GM19240 (cell line): ENCODE data around the gene RBM47.
"Not testable (repeated sequence)": the region's sequence is repeated elsewhere in the genome, so short reads cannot be mapped to it uniquely, and the experiment has no call there.

Experiments
- DNase-seq: peaks from one replicate; pipeline ENCODE4 v3.0.0; 2011; ENCODE audit warnings: low spot score; ENCODE audit not compliant: insufficient read length

Gene RBM47

DNA sequence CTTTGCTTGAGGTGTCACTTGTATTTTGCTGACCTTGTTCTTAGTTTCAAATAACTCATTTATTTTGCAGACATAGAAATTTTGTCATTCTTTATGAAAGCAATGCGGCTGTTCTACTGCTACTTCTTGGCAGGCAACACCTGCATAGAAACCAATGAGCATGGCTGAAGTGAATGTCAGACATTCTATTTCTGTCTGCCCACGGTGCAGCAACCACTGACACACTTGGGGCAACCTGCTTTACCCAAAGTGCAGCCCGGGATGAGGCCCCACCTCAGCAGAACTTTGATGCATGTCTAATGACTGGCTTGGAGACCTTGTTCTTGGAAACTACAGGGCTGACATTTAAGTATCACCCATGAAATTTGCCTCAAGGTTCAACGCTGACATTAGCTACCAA, 93.6 kb downstream of the RBM47 start:
- DNase-seq: no peak

- DNase-seq: no peak
Observed at GRCh38 chr4:40531636-40532023, 98.0 kb downstream of the RBM47 start.

GRCh38 chr4:40530961-40531635, 98.6 kb downstream of the RBM47 start:
- no peak for DNase-seq

DNA sequence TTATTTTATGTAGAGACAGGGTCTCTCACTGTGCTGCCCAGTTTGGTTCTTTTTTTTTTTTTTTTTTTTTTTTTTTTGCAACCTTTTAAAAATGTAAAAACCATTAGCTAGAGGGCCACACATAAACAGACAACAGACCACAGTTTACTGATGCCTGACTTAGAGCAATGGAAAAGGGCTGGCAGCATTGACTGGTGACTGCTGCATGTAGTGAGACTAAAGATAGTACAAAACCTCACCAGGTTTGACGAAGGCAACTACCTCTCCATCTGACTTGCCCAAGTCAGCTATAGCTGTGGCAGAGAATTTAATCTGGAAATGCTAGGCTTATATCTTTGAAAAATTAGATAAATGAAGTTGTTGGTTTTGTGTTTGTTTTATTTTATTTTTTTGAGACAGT, 102.9 kb downstream of the RBM47 start:
- DNase-seq: no peak

DNA sequence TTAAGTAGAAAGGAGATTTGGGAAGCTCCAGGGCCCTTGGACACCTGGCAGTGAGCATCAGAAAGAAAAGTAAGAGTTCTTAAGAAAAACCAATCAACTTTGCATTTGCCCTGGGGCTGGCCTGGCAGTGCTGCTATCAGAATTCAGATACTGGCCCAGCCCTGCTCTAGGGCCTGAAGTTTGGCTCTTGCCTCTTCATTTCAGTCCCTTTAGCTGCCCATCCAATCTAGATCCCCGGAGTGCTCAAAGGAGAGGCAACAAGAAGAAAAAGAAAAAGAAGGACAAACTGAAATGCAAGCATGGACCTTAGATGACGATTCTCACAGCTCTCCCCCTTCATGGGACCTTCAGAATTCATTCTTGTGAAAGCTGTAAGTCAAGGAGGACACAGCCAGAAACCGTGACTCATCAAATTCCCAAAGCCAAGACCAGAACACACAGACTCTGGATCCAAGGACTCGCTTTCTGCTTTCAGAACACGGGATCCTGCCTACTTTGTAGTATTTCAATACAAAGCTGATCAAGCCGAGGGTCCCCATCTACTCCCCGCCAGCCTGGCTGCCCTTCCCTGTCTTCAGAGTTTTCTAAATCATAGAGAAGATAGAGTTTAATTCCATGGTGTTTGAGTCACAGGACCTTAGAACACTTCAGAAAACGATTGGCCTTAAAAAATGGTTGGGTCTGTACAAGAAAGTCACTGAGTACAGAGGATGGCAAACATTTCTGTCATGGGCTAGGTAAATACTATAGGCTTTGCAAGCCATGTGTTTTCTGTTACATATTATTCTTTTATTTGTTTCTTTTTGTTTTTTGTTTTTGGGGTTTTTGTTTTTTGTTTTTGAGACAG, 103.7 kb downstream of the RBM47 start:
- DNase-seq: no peak

- DNase-seq: no peak
Observed at GRCh38 chr4:40524366-40525041, 105.2 kb downstream of the RBM47 start.

DNA sequence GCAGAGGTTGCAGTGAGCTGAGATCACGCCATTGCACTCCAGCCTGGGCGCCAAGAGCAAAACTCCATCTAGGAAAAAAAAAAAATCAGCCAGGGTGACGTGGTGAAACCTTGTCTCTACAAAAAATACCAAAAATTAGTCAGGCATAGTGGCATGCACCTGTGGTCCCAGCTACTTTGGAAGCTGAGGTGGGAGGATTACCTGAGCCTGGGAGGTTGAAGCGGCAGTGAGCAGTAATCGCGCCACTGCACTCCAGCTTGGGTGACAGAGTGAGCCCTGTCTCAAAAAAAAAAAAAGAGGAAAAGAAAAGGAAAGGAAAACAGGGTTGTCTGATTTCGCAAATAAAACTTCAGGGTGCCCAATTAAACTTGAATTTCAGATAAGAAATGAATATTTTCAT, 106.1 kb downstream of the RBM47 start:
- no peak for DNase-seq

DNA sequence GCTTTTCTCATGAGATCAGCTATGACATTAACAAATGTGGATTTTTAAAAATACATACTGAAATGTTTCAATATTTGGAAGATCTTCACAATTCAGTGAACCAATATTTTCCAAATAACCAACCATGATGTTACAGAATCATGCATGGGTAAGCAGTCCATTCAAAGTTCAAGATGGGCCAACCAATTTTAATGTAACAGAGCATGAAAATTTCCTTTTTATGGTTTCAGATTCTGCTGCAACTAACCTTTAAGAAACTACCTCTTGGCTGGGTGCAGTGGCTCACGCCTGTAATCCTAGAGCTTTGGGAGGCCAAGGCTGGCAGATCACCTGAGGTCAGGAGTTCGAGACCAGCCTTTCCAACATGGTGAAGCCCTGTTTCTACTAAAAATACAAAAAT, 107.7 kb downstream of the RBM47 start:
- DNase-seq: no peak

- no peak for DNase-seq
Observed at GRCh38 chr4:40520533-40520932, 109.1 kb downstream of the RBM47 start.

DNA sequence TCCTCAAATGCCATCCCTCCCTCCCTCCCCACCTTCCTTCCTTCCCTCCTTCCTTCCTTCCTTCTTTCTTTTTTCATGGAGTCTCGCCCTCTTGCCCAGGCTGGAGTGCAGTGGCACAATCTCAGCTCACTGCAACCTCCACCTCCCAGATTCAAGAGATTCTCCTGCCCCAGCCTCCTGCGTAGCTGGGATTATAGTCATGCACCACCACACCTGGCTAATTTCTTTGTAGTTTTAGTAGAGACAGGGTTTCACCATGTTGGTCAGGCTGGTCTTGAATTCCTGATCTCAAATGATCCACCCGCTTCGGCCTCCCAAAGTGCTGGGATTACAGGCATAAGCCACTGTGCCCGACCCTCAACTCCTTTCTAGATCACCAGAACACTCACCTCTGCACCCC, 112.6 kb downstream of the RBM47 start:
- DNase-seq: not testable (repeated sequence)

- no peak for DNase-seq
Observed at GRCh38 chr4:40516651-40517050, 113.0 kb downstream of the RBM47 start.

DNA sequence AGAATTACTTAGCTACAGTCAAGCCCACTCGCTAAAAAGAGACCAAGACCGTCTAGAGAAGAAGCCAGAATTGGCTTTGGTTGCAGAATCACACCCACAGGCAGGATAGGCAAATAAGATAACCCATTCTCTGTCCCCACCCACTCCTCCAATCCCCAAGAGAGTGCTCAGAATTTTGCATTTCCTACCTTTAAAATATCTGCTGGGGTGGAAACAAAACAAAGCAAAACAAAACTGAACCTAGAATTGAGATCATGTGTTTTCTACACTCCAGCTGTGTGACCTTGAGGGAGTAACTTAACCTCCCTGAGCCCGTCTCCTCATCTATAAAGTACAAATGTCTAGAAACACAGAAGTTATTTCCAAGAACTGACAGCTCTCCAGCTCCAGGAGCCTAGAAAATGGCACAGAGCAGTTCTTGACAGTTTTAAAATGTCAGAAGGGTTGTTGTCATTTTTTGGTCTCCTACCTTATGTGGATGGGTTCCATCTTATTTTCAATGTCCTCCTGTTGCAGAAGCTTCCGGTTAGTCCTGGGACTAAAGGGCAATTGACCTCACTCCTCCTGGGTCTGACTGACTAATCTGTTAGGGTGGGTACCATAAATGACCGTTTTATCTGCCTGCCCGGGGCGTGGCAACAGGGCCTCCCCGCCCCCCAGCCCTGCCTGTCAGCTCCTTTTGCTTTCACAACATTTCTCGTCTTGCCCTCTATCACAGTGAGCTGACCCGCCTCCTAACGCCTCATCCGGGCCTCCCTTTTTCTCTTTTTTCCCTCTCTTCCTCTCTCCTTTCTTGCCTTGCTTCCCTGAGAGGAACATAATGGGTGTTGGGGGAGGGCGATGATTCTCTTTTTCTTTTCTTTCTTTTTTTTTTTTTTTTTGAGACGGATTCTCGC, 114.0 kb downstream of the RBM47 start:
- DNase-seq: peak; percentile 61

DNA sequence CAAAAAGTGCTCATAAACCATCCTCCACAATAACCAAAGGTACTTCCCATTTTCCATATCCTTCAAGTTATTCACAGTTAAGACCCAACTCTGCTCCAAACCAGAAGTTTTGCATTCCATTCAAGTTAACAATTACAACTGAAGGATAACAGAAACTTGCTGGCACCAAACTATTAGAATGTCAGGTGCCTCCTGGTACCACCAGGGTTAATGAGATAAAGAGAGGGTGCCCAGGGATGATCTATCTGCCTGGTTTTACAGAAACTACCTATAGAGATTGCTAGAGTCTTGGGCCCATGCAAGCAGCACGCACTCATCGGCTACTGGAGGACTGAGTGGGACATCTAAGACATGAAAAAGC, 114.6 kb downstream of the RBM47 start:
- no peak for DNase-seq

DNA sequence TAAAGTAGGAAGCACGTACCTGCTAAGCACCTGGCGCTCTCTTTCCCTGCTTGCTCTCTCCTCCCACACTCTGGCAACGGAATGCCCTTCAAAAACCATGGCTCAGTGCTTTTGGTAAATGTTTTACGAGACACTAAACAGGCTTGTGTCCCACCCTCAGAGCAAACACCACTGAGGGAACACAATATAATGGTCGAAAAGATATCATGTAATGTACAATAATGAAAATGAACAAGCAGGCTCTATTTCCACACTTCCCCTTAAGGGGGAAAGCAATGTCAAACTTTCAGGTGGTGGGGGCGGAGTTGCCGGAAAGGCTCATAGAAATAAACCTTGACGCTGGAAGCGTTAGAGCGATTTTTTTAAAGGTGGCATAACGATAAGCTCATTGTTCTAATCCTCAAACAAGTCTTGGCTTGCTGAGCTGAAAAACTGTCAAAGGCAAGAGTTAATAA, 115.1 kb downstream of the RBM47 start:
- no peak for DNase-seq

DNA sequence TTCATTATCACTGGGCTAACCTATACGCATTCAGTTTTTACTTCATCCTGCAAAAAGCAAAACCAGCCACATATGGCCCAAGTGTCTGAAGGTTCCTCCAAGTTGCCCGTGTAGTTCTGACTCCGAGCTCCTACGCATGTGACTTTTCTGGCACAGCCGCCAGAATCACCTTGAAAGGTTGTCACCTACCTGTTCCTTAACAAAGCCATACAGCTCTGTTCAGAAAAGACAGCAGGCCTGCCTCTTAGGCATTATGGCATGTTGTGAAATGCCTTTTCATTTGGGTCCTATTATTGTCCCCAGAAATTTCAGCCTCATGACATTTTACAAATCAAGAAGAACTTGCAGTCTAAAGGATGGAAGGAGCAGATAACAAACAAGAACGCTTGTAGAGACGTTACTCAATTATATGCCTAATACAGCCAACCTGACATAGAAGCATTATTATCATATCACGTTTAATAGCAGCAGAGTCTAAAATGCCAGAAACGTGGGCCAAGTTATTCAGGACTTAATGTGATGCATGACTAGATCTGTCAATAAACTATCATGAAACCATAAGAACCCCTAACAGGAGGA, 118.5 kb downstream of the RBM47 start:
- no peak for DNase-seq

DNA sequence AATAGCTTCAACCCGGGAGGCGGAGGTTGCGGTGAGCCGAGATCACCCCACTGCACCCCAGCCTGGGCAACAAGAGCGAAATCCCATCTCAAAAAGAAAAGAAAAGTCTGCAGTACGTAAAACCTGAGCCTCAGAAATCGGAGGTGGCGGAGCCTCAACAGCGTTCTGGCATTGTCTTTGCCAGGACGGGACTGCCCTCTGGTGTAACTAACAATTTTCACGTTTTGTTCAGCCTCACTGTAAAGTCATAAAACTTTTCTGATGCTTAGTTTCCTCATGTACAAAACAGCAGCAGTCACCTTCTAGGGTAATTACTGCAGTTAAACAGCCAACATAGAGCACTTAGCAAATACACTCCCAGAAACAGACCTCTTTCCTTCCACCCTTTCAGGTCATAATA, 121.7 kb downstream of the RBM47 start:
- no peak for DNase-seq

DNA sequence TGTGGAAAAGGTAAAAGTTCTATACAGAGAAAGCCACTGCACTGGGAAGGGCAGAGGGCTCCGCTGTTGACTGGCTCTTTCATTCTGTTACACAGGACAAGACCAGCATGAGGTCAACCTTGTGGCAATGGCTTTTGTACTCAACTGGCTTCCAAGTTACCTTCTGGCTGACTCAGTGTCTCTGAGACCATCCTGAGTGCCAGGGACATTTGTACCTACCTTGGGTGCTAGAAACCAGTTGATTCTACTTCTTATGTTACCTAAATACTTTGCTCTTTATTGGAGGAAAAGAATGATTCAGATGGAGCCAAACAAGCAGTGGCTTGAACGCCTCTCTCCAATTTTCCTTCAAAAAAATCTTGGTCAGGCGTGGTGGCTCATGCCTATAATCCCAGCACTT, 123.2 kb downstream of the RBM47 start:
- no peak for DNase-seq

GRCh38 chr4:40506066-40506465, 123.6 kb downstream of the RBM47 start:
- DNase-seq: no peak

GRCh38 chr4:40502934-40503333, 126.7 kb downstream of the RBM47 start:
- DNase-seq: no peak

GRCh38 chr4:40502220-40502619, 127.4 kb downstream of the RBM47 start:
- DNase-seq: no peak

DNA sequence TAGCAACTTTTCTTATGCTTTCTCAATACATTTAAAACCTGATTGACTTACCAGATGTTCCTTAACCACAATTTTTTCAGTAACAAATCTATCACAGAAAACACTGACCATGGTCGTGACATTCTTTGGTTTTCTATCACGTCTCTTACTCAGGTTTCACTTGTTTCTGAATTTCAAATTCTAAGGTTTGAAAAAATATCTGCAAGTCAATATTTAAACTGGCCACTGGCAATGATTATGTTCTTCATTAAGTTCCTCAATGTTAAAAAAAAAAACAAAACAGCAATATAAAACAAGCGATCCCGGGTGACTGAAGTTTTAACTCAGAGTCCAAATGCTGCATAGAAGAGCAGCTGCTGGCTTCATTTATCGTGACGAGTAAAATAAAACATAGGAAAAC, 128.9 kb downstream of the RBM47 start:
- no peak for DNase-seq
